Measurements from ENCODE around the gene GSE1.

- no peak for TF ChIP-seq CTCF (optimal IDR thresholded peaks at IDR 0.05 in 1 of 3, IDR thresholded peaks at IDR 0.05 in 1 of 3, conservative IDR thresholded peaks at IDR 0.05 in 1 of 3; ENCODE audit: extremely low read depth in 1 of 3, insufficient read depth in 2 of 3, low read length in 3 of 3)
- TF ChIP-seq EZH2 (IDR thresholded peaks at IDR 0.05; ENCODE audit: low read length) = no peak
These were observed 35.1 kb upstream of the GSE1 start for GRCh38 chr16:85577899-85578598.

Data from keratinocyte (primary cell).